Calu3 (cell line): ENCODE measurements around the gene P3H2. TPM values are rescaled to one million over a fixed set of nuclear protein-coding genes. Genes with fewer than 3 reads are reported as not detected.
A peak's percentile ranks its signal among the peaks of the same experiment; 100 is the strongest.

Source experiments
- BruUV-seq: library from RNA; stranded (reverse); fragments of 400-500 nt; replicated peaks from 2 replicates; lab custom pipeline; 2021; lab: Mats Ljungman, UMichigan
- CTCF ChIA-PET: fragments of 300-600 bp; sonication (Branson Sonifier 250); formaldehyde crosslinking; loops from one replicate; lab custom pipeline; 2022; ENCODE audit warnings: antibody characterized with exemption; lab: Charles Lee
- DNase-seq: peaks from one replicate; pipeline ENCODE4 v3.0.0; 2022
- H3K27ac Mint-ChIP-seq: one replicate; pipeline ENCODE4 v1.8.0; 2022; ENCODE audit warnings: mixed read lengths; ENCODE audit not compliant: unreplicated experiment
- H3K27me3 Mint-ChIP-seq: one replicate; pipeline ENCODE4 v1.8.0; 2022; ENCODE audit warnings: mixed read lengths; ENCODE audit not compliant: unreplicated experiment
- H3K36me3 Mint-ChIP-seq: one replicate; pipeline ENCODE4 v1.8.0; 2022; ENCODE audit warnings: mild to moderate bottlenecking, moderate library complexity, mixed read lengths; ENCODE audit not compliant: insufficient read depth, unreplicated experiment
- H3K4me1 Mint-ChIP-seq: one replicate; pipeline ENCODE4 v1.8.0; 2022; ENCODE audit warnings: mild to moderate bottlenecking, low read depth, mixed read lengths; ENCODE audit not compliant: unreplicated experiment
- H3K4me3 Mint-ChIP-seq: one replicate; pipeline ENCODE4 v1.8.0; 2022; ENCODE audit warnings: mild to moderate bottlenecking, low read depth, moderate library complexity, mixed read lengths; ENCODE audit not compliant: unreplicated experiment
- H3K9me3 Mint-ChIP-seq: one replicate; pipeline ENCODE4 v1.8.0; 2022; ENCODE audit warnings: low read depth, mixed read lengths; ENCODE audit not compliant: unreplicated experiment
- intact Hi-C: fragments of 100-400 bp; cut with micrococcal nuclease; formaldehyde crosslinking; loops from one replicate; pipeline ENCODE4 v1.10.0; 2022; ENCODE audit not compliant: unreplicated experiment
- total RNA-seq: library from RNA; stranded (reverse); gene quantifications from 2 replicates; pipeline ENCODE4 v1.2.3, GENCODE V29; 2022
- TF ChIP-seq, protein P1 (sequence below): fragments of 200-600 bp; IDR thresholded peaks from one replicate; pipeline ENCODE4 v1.8.0; 2022; ENCODE audit warnings: antibody characterized with exemption; ENCODE audit not compliant: unreplicated experiment

Gene P3H2
- total RNA-seq, 1 experiment from 2014 or later, result 7.1 TPM

DNA sequence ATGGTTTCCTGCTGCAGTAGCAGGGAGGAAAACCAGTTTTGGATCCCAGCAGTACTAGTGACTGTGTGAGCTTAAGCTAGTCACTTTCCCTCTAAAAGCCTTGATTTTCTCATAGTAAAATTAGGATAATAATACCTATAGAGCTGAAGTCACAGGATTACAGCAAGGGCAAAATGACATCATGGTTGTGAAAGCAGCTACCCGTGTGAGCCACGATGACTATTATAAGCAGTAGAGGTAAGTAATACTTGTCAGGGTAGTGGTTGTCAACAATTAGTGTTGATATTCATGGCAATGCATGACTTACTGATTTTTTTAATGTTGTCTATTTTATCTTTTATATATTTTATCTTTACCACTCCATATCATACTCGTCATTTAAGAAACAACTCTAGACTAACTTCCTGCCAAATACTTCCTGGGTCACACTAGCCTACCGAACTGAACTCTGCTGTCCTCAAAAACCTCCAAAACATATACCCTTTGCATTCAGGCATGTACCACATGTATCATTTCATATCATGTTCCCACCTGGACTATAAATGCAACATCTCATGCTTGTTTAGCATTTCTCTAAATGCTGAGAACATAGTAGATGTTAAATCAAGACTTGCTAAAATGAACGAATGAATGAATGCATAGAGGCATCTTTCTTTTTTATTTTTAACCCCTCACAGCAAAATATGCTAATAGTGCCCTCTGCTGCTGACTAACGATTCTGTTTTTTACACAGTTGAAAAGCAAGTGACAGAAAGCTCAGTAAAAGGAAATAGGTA, 172.6 kb downstream of the P3H2 start:
- intact Hi-C loops, result loop anchor here (1.0 to 10.0 kb wide), 3 partner anchors 261 to 678 kb away; no protein-coding TSS in a partner anchor
- H3K36me3 Mint-ChIP-seq, result peaks cover 10% of the 10 kb centered on the region
- peak; percentile 63 for DNase-seq
- H3K9me3 Mint-ChIP-seq, result peaks cover 4% of the 10 kb centered on the region
- no peak overlapping the region for H3K4me3 Mint-ChIP-seq
- H3K4me1 Mint-ChIP-seq, result peaks cover 53% of the 10 kb centered on the region
- CTCF ChIA-PET, result interaction anchor here (0.5 to 3.5 kb wide), 25 partner anchors 10 to 867 kb away, joined by 3 to 77 read pairs (median 5); no protein-coding TSS in a partner anchor
- peak overlapping the region; percentile 23 for H3K27ac Mint-ChIP-seq
- no peaks in the 10 kb centered on the region for H3K27me3 Mint-ChIP-seq
- TF ChIP-seq, protein P1, sequence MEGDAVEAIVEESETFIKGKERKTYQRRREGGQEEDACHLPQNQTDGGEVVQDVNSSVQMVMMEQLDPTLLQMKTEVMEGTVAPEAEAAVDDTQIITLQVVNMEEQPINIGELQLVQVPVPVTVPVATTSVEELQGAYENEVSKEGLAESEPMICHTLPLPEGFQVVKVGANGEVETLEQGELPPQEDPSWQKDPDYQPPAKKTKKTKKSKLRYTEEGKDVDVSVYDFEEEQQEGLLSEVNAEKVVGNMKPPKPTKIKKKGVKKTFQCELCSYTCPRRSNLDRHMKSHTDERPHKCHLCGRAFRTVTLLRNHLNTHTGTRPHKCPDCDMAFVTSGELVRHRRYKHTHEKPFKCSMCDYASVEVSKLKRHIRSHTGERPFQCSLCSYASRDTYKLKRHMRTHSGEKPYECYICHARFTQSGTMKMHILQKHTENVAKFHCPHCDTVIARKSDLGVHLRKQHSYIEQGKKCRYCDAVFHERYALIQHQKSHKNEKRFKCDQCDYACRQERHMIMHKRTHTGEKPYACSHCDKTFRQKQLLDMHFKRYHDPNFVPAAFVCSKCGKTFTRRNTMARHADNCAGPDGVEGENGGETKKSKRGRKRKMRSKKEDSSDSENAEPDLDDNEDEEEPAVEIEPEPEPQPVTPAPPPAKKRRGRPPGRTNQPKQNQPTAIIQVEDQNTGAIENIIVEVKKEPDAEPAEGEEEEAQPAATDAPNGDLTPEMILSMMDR, result peak; percentile 71
- no TSS peak for BruUV-seq

DNA sequence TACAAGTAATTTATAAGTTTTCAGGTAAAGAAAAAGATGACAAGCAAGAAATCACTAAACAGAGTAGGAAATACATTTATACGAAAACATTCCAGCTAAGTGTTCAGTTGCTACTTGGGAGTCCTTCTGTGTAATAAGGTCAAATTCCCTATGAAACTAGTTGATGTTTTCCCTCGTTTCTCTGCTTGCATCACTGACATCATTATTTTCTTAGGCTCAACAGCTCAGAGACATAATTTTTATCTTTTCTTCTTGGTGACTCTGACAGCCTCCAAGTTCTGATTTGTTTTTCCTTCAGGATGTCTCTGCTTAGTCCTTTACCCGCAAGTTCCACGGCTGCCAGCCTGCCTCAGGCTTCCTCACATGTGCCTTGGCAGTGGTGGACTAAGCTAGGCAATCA, 173.6 kb downstream of the P3H2 start:
- Mint-ChIP-seq H3K27ac (no peak overlapping the region), H3K9me3 (peaks cover 4% of the 10 kb centered on the region), H3K4me1 (peaks cover 64% of the 10 kb centered on the region), H3K4me3 (no peak overlapping the region), H3K36me3 (peaks cover 10% of the 10 kb centered on the region), H3K27me3 (no peaks in the 10 kb centered on the region)
- CTCF ChIA-PET, result interaction anchor here (2.3 to 3.5 kb wide), 3 partner anchors 157 to 677 kb away, joined by 9 to 77 read pairs (median 43); no protein-coding TSS in a partner anchor
- intact Hi-C loops, result loop anchor here (10.0 kb wide), 1 partner anchor 372 kb away; no protein-coding TSS in a partner anchor
- no peak for DNase-seq
- no TSS peak for BruUV-seq
- TF ChIP-seq, protein P1, result no peak

DNA sequence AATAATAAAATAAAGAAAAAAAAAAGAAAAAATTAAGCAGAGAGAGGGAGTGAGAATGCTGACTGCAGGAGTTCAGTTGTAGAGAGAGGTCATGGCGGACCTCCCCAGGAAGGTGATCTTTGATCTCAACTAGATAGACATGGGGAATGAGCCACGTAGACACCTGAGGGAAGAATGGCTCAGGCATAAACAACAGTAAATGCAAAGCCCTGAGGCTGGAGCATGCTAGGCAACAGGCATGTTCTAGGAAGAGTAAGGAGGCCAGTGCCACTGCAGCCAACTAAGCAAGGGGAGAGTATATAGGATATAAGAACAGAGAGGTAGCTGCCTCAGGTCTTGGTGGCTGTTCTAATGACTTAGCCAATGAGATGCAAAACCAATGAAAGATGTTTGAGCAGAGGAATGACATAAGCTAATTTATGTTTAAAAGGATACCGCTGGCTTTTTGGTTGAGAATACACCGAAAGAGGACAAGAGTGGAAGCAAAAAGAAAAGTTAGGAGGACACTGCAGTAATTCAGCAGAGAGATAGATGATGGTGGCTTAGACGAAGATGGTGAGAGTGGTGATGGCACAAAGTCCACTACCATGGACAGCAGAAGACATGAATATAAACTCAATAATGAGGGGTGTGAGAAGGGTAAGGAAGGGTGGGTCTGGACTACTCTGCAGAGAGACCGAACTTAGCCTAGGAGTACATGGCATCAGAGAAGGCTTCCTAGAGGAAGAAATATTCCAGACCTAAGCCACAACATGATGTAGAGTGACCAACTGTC, 174.6 kb downstream of the P3H2 start:
- no peak overlapping the region for H3K4me3 Mint-ChIP-seq
- peaks cover 73% of the 10 kb centered on the region for H3K4me1 Mint-ChIP-seq
- no peak for DNase-seq
- peak overlapping the region; percentile 88 for H3K27ac Mint-ChIP-seq
- peaks cover 18% of the 10 kb centered on the region for H3K36me3 Mint-ChIP-seq
- intact Hi-C loops, result loop anchor here (2.0 to 10.0 kb wide), 4 partner anchors 155 to 553 kb away; no protein-coding TSS in a partner anchor
- H3K27me3 Mint-ChIP-seq, result no peaks in the 10 kb centered on the region
- BruUV-seq, result no TSS peak
- peaks cover 4% of the 10 kb centered on the region for H3K9me3 Mint-ChIP-seq
- TF ChIP-seq, protein P1, result no peak
- CTCF ChIA-PET, result interaction anchor here (3.5 kb wide), 1 partner anchor 673 kb away, joined by 77 read pairs; no protein-coding TSS in a partner anchor
